ENCODE measurements around the gene IL1R2.
"Not testable (repeated sequence)": the region's sequence is repeated elsewhere in the genome, so short reads cannot be mapped to it uniquely, and the experiment has no call there.

Gene IL1R2

DNA sequence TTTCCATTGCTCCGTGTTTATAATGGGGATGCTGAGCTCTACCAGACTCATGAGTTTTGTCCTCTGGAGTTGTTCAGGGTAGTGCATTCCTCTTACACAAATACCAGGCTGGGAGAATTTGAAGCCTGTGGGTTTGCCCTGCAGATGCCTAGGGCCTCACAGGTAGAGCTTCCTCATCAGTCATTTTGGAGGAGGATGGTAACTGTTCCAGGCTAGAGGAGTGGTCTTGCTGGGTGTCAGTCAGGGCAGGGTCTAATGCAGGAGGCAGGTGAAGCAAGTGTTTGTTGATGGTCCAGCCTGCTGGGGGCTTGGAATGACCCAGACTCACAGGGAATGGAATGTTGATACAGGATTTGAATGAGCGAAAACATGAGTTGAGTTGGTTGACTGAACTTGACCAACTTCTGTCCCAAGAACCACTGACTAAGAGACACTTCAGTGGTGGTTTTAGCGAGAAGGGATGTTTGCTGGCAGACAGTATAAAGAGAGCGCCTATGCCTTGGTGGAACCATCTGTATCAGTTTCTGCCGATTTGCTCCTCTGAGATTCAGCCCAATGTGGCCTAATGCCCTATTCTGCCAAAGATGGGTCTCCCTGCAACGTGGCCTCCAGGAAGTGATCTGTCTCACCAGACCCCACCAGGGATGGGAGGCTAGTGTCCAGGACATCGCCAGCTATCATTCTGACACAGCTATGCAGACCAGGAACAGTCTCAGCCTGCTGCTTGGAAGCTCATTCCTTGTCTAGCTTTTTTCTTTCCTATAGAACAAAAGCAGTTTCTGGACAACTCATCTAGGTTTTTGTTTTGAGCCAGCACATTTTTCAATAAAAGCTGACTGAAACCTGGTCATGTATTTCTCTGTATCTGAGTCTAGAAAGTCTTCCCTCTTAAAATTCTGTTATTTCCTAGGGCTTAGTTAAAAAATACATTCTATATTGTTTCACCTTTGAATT is 9.3 kb downstream of the IL1R2 start:
- DNase-seq = no peak

DNA sequence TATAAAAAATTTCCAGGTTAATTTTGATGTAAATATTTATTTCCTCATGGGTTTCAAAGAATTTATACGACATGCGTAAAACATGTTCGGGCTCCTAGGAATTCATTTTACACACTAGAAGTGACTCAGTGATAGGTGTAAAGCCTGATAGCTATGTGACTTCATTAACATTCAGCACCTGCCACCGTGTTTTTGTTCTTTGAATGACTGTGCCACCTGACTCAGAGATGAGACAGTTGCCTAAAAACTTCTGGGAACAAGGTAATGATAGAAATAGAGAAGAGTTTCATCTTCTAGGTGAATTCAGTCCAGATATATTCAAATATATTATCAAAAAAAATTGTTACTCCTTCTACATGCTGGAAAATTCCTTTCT is 10.0 kb downstream of the IL1R2 start:
- DNase-seq = no peak

DNA sequence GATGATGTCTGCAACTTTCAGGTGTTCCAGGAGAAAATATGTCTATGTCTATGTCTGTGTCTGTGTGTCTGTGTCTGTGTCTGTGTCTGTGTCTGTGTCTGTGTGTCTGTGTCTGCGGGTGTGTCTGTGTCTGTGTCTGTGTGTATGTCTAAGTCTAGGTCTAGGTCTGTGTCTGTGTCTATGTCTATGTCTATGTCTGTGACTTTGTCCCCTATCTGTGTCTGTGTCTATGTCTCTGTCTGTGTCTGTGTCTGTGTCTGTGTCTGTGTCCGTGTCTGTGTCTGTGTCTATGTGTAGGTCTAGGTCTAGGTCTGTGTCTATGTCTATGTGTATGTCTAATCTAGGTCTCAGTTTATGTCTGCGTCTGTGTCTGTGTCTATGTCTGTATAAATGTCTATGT is 10.5 kb downstream of the IL1R2 start:
- no peak for DNase-seq

DNA sequence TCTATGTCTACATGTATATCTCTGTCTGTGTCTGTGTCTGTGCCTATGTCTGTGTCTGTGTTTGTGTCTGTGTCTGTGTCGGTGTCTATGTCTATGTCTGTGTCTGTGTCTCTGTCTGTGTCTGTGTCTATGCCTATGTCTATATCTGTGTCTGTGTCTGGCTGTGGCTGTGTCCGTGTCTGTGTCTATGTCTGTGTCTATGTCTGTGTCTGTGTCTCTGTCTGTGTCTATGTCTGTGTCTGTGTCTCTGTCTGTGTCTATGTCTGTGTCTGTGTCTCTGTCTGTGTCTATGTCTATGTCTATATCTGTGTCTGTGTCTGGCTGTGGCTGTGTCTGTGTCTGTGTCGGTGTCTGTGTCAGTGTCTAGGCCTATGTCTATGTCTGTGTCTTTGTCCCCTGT is 11.1 kb downstream of the IL1R2 start:
- DNase-seq = not testable (repeated sequence)

DNA sequence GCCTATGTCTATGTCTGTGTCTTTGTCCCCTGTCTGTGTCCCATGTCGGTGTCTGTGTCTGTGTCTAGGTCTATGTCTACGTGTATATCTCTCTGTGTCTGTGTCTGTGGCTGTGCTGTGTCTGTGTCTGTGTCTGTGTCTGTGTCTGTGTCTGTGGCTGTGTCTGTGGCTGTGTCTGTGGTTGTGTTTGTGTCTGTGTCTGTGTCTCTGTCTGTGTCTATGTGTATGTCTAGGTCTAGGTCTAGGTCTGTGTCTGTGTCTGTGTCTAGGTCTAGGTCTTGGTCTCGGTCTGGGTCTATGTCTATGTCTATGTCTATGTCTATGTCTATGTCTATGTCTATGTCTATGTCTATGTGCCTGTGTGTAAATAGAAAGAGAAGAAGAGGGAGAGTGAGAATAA is 11.9 kb downstream of the IL1R2 start:
- no peak for DNase-seq

DNA sequence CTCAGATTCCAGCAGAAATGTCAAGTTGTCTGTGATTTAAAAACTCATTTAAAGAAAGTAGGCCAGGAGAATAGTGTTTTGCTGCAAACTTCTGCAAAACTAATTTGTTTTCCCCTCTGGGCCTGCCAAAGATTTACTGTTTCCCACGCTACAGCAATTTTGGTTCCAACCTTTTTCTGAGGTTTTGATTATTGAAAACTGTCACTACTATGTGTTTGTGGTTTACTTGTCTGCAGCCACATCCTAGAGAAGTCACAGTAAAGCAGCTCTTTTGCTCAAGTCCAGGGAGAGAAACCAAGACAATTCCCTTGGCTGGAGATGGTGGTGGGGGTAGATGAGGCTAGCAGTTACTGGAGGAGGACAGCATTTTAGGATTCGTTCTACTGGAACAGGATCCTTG is 12.8 kb downstream of the IL1R2 start:
- DNase-seq = no peak

DNA sequence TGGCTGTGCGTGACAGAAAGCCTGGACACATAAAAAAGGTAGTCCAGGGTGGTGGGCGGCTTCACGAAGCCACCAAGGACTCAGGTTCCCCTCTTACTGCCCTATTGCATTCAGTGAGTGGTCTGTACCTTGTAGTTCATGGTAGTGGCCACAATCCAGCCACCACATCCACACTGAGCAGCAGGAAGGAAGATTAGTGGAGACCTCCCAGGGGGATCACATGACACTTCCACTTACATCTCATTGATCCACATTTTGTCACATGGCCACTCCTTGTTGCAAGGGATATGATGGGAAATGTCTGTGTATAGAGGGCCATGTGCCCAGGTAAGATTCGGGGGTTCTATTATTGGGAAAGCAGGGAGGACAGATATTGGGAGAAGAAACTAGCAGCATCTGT is 13.7 kb downstream of the IL1R2 start:
- no peak for DNase-seq

DNA sequence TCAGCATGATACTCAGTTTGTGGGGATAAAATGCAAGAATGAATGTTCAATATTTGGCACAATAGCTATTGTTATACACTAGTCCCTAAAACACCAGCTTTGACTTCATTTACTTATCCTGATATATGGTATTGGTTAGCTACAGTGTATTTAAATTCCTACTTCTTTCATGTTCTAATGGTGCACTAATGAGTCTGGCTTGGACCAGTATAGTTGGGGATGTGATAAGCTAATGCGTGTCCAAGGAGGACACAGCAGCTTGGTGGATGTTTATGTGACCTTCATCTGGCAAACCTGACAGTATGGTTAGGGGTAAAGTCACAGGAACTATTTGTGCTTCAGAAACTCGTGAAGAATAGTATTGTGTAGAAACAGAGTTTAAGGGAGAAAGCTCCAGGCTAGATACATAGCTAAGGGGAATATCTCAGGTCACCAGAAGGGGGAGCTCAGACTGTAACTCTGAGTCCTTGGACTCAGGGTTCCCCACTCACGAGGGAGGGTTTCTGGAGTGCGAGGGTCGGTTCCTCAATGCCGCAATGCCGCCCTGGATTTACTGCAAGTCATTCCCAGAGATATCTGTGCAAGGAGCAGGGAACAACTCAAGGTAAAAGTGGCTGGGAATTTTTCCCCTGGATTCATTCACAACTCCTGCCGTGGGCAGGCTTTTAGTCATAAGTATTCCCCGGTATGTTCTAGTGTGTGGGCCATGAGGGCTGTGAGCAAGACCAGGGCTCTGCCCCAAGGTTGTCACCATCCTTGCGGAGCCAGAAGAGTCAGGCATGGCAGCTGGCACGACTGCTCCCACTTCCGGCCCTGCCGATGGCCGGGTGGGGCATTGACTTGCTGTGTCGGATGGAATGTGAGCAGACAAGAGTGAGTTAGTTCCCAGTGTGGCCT is 14.5 kb downstream of the IL1R2 start:
- DNase-seq = no peak

DNA sequence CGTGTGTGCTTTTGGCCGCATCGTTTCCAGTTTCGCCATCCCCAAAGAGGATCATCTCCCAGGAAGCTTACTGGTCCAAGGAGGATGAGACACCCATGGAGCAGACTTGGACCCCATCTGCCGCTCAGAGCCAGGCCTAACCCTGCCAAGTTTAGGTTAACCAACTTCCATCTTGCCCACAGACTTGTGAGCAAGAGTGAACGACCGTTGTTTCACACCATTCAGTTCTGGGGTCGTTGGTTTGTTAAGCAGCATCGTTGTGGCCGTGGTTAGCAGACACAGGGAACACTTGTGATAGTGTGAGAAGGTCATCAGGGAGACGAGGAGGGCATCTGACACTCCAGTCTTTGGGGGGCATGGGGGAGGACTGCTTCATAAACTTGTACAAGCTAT is 15.1 kb downstream of the IL1R2 start:
- DNase-seq = no peak

DNA sequence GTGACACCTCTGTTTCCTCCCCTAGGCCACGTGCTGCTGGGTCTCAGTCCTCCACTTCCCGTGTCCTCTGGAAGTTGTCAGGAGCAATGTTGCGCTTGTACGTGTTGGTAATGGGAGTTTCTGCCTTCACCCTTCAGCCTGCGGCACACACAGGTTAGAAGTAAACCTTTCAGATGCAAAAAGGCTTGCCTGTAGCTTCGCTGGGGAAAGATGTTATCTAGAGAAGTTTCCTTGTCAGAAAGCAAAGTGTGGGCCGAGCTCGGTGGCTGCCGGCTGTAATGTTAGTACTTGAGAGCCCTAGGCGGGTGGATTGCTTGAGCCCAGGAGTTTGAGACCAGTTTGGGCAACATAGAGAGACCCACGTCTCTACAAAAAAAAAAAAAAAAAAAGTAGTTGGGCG is 16.7 kb downstream of the IL1R2 start:
- DNase-seq = no peak

DNA sequence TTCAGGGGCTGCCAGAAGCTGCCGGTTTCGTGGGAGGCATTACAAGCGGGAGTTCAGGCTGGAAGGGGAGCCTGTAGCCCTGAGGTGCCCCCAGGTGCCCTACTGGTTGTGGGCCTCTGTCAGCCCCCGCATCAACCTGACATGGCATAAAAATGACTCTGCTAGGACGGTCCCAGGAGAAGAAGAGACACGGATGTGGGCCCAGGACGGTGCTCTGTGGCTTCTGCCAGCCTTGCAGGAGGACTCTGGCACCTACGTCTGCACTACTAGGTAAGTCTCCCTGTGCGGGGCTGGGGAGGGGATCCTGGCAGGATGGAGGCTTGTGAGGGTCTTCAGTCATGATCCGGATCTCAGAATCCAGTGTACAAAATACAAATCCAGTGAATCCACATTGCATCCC is 17.8 kb downstream of the IL1R2 start:
- DNase-seq = no peak

DNA sequence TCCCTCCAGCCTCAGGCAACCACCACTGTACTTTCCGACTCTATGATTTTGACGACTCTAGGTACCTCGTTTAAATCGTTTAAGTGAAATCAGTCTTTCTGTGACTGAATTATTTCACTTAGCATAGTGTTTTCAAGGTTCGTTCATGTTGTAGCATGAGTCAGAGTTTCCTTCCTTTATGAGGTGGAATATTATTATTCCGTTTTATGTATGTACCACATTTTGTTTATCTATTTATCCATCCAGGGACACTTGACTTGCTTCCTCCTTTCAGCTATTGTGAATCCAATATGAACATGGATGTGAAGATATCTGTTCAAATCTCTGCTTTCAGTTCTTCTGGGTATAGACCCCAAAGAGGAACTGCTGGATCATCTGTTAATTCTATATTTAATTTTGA is 19.1 kb downstream of the IL1R2 start:
- DNase-seq = no peak

DNA sequence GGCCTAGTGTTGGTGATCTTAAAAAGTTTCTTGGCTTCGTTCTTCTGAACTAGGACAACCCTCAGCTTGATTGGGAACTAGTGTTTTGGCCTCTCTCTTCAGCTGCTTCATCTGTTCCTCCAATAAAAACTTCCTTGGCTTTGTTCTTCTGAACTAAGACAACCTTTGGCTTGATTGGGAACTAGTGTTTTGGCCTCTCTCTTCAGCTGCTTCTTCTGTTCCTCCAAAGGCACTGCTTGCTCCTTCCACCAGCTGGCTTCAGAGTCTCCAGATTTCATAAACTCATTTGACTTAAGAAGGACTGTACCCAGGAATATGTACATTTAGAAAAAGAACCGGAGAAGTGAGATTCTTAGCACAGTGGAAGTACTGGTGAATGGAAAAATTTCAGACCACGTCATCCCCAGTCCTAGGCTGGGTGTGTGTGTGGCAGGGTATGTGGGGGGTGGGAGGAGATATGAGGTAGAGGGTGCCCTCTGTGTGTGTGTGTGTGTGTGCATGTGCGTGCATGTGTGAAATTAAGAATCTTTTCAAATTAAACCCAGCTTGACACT is 20.4 kb downstream of the IL1R2 start:
- DNase-seq = no peak

DNA sequence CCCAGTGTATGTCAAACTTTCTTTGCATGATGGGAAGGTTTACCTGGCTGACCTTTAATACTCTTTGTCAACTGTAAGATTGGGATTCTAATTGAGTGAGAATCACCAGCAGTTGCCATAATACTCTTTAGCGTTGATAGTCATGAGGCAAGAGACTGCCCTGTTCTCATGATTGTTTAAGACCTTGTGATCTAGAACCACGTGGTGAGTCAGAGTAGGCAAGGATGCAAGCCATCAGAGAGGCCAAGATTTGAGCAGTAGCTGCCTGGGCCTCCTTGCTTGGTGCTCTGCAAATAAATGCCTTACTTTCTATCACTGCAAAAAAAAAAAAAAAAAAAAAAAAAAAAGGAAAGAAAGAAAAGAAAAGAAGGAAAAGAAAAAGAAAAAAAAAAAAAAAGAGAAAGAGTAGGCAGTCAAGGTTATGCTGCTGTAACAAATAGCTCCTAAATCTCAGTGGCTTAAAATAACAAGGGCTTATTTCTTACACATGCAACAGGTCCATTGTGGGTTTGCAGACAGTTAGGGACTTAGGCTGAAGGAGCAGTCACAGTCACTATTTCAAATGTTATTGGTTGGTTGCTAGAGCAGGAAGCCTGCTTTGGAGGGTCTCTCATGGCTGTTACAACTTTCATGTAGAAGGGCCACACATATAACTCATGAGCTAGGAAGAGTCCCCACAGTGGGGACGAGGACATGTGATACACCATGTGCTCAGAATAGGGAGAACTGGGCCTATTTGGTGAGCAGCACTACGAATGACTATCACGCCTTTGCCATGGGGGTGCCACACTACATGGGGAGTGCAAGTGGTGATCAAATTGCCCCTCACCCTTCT is 21.7 kb downstream of the IL1R2 start:
- DNase-seq = no peak

DNA sequence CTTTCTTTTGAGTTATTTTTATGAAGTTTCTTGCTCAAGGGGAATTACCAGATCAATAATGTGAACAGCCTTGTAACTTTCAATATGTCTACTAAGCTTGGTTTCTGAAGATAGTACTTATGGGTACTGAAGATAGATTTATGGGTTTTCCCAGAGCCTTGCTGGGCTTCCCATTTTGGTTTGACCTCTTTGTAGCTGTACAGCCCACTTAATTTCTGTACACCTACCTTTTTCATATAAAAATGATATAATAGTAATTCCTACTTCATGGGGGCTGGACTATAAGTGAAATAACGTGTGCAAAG is 22.2 kb downstream of the IL1R2 start:
- DNase-seq = no peak

DNA sequence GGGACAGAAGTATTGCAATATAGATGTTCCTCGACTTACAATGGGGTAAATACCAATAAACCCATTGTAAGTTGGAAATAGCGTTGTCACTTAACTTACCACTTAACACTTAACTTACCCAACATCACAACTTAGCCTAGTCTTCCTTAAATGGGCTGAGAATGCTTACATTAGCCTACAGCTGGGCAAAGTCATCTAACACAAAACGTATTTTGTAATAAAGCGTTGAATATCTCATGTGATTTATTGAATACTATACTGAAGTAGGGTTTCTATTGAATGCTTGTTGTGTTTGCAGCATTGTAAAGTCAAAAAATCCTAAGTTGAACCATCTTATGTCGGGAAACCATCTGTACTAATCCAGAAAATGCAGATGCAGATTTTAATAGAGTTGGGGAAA is 23.6 kb downstream of the IL1R2 start:
- no peak for DNase-seq

DNA sequence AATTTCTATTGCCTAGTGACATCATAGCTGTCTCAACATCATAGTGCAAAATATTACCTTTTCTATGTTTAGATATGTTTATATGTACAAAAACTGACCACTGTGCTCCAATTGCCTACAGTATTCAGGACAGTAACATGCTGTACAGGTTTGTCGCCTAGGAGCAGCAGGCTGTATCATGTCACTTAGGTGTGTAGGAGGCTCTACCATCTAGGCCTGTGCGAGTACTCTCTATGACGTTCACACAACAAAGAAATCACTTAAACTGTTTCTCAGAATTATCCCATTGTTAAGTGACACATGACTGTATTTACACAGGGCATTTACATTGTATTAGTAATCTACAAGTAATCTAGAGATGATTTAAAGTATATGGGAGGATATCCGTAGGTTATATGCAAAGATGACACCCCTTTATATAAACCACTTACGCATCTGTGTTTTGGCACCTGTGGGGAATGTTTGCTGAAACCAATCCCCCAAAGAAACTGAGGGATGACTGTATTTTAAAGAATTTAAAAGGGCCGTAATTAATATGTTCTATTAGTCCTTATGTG is 24.7 kb downstream of the IL1R2 start:
- DNase-seq = no peak

DNA sequence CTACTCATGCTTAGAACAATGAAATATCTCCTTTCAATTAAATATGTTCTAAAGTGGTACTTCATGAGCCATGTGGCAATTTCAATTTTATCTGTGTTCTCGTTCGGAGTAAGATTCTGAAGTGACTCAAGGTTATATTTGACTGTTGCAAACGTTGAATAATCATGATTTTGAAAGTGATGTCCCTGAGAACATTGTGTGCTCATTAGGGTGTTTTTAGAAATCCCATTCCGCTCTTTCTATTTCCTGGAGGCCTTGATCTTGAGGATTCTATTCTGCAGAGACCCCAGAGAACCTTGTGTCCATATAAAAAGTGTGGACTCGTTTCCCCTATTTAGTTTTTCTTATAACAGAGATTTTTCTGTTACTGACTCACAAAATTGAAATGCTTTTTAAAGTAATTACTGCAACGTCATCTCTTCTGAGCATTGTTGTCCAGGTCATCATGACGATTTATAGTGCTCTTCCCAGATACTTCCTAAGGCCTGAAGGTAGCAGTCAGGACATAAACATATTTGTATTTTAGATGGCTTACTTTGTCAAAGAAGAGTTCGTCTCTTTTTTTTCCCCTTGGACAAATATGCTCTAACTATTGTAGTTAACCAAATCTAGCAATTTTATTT is 27.2 kb downstream of the IL1R2 start:
- DNase-seq = no peak

DNA sequence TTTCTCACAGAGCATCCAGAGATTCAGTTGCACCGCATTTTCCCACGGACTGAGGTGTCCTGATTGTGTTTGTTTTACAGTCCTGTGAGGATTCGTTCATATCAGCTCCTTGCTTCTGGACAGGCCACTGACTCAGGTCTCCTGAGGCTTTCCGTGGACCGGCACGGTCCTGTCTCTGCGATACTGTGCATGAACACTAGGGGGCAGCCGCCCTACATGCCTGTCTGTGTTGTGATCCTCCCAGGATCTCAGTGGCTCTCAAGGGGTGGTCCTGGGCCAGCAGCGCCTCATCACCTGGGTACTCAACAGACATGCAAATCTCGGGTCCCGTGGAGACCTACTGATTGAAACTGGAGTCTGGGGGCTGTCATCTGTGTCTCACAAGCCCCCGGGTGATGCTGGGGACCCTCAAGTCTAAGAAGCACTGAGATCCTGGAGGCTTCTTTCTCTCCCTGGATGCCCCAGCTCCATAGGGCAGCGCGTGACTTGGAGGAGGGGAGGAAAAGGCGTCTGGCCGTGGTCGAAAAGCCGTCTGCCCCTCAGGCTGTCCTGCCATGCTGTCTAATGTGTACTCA is 28.9 kb downstream of the IL1R2 start:
- DNase-seq = peak; percentile 79

DNA sequence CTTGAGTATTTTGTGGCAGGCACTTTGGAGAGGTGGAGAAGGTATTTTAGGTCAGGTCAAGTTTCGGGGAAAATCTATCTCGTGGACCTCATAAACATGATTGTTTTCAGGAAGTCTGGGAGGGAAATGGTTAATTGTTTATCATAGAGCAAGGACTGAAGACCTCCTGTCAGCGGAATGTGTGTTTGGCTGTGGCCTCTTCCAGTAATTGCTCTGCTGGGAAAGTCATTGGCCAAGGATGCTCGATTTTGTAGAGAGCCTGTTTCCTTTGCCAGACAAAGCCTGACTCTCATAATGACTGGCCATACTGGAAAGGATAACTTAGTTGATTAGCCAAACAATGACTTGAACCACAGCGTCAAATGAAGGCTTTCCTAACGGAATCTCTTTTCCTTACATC is 30.0 kb downstream of the IL1R2 start:
- DNase-seq = no peak

DNA sequence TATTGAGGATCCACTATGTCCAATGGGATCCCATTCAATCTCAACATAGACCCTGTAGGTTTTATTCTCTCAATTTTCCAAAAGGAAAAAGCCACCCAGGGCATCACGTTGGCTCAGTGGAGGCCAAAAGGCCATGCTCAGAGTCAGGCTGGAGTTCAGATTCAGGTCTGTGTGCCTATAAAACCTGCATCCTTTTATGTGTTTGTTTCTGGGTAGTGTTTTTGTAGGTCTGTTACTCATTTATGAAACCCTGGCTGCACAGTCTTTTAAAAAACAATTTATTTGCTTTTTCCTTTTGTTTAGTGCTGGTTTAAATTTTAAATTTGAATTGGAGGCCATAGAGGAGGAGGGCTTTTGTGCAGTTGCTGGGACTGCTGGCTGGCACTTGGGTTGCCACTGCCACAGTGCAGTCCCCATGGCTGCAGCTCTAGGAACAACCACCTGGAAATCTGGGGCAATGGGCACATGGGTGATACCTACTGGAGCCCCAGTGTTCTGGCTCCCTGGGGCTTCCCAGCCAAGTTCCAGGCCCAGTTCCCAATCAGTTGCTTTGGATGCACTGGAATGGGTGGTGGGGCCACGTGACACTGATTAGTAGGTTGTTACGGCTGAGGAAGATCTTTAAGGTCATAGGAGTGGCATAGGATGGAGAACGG is 31.3 kb downstream of the IL1R2 start:
- no peak for DNase-seq
